GM18870 (cell line): ENCODE measurements around the gene CTBP2.

Experiments used
- ATAC-seq: cut with Tn5 transposase; IDR thresholded peaks from one replicate; pipeline ENCODE4 v1.9.1; 2021; ENCODE audit warnings: moderate library complexity; ENCODE audit not compliant: unreplicated experiment

CTBP2 gene

GRCh38 chr10:125128397-125129075 is 31.8 kb downstream of the CTBP2 start:
- ATAC-seq: no peak

GRCh38 chr10:125127986-125128385 is 32.4 kb downstream of the CTBP2 start:
- no peak for ATAC-seq

GRCh38 chr10:125127110-125127509 is 33.3 kb downstream of the CTBP2 start:
- ATAC-seq: no peak

GRCh38 chr10:125125951-125126735 is 34.2 kb downstream of the CTBP2 start:
- no peak for ATAC-seq

GRCh38 chr10:125124907-125125306 is 35.5 kb downstream of the CTBP2 start:
- no peak for ATAC-seq

GRCh38 chr10:125124115-125124487 is 36.3 kb downstream of the CTBP2 start:
- ATAC-seq: no peak

GRCh38 chr10:125123476-125124114 is 36.8 kb downstream of the CTBP2 start:
- no peak for ATAC-seq

- ATAC-seq: no peak
Measured at GRCh38 chr10:125122566-125122965, 37.8 kb downstream of the CTBP2 start.

GRCh38 chr10:125121003-125121402 is 39.4 kb downstream of the CTBP2 start:
- ATAC-seq: no peak

- no peak for ATAC-seq
Measured at GRCh38 chr10:125120053-125120710, 40.2 kb downstream of the CTBP2 start.

GRCh38 chr10:125118701-125119100 is 41.7 kb downstream of the CTBP2 start:
- no peak for ATAC-seq

- ATAC-seq: no peak
Measured at GRCh38 chr10:125118011-125118611, 42.3 kb downstream of the CTBP2 start.

- no peak for ATAC-seq
Measured at GRCh38 chr10:125116652-125117310, 43.6 kb downstream of the CTBP2 start.

GRCh38 chr10:125116041-125116649 is 44.2 kb downstream of the CTBP2 start:
- ATAC-seq: no peak

- ATAC-seq: no peak
Measured at GRCh38 chr10:125115409-125115808, 45.0 kb downstream of the CTBP2 start.

GRCh38 chr10:125114761-125115391 is 45.5 kb downstream of the CTBP2 start:
- ATAC-seq: no peak

- ATAC-seq: no peak
Measured at GRCh38 chr10:125113691-125114371, 46.5 kb downstream of the CTBP2 start.

- no peak for ATAC-seq
Measured at GRCh38 chr10:125112697-125113494, 47.5 kb downstream of the CTBP2 start.
